Measurements from ENCODE around the gene LCNL1. TPM values are rescaled to one million over a fixed set of nuclear protein-coding genes. Genes with fewer than 3 reads are reported as not detected.

Gene LCNL1
- total RNA-seq, 1 experiment from 2014 or later: 0.41 TPM

GRCh38 chr9:137021568-137021978, 38.8 kb downstream of the LCNL1 start:
- no peaks in the 10 kb centered on the region for H3K4me1 ChIP-seq (replicated peaks; ENCODE audit: insufficient read depth)
- peaks cover 7% of the 10 kb centered on the region; the same call in 1 of the 2 replicates for H3F3A ChIP-seq (ENCODE audit: insufficient read depth, low read depth)
- H3K79me2 ChIP-seq (ENCODE audit: low read depth): no peaks in the 10 kb centered on the region
- intact Hi-C loops (cut with micrococcal nuclease; ENCODE audit: unreplicated experiment): no loop called here
- no peaks in the 10 kb centered on the region for H3K27me3 ChIP-seq (ENCODE audit: insufficient read depth, low read depth)
- BruUV-seq (replicated peaks): no TSS peak
- ChIA-PET CTCF (interaction anchor here (0.5 to 1.0 kb wide), 2 partner anchors 71 to 74 kb away, joined by 5 to 10 read pairs; no protein-coding TSS in a partner anchor), POLR2A (ENCODE audit: unreplicated experiment) (no interaction called here)
- no peak overlapping the region for H2AFZ ChIP-seq
- no peak for TF ChIP-seq EZH2 (IDR thresholded peaks at IDR 0.05; ENCODE audit: low read depth)
- TF ChIP-seq CTCF (conservative IDR thresholded peaks at IDR 0.05): no peak
- H3K4me3 ChIP-seq: no peak overlapping the region
- no peaks in the 10 kb centered on the region; the same call in 1 of the 2 replicates for H4K20me1 ChIP-seq (ENCODE audit: insufficient read depth)
- H3K36me3 ChIP-seq (ENCODE audit: low read depth): no peaks in the 10 kb centered on the region
- no peak overlapping the region for H3K4me2 ChIP-seq
- DNase-seq: no peak
- no peak overlapping the region for H3K27ac ChIP-seq
- no peaks in the 10 kb centered on the region for H3K9me2 ChIP-seq (ENCODE audit: insufficient read depth)
- no peaks in the 10 kb centered on the region for H3K9me3 ChIP-seq (ENCODE audit: insufficient read depth, low read depth)

- TF ChIP-seq CTCF (conservative IDR thresholded peaks at IDR 0.05) (no peak), EZH2 (IDR thresholded peaks at IDR 0.05; ENCODE audit: low read depth) (no peak)
- no peaks in the 10 kb centered on the region for H3K4me1 ChIP-seq (replicated peaks; ENCODE audit: insufficient read depth)
- H3K4me2 ChIP-seq: no peak overlapping the region
- DNase-seq: peak; percentile 81 to 89
- H3K79me2 ChIP-seq (ENCODE audit: low read depth): no peaks in the 10 kb centered on the region
- intact Hi-C loops (cut with micrococcal nuclease; ENCODE audit: unreplicated experiment): no loop called here
- ChIA-PET POLR2A (ENCODE audit: unreplicated experiment) (no interaction called here), CTCF (interaction anchor here (0.6 to 1.0 kb wide), 2 partner anchors 21 to 74 kb away, joined by 10 to 12 read pairs; no protein-coding TSS in a partner anchor)
- no peak overlapping the region for H3K27ac ChIP-seq
- H3F3A ChIP-seq (ENCODE audit: insufficient read depth, low read depth): peaks cover 7% of the 10 kb centered on the region; the same call in 1 of the 2 replicates
- no peak overlapping the region for H3K4me3 ChIP-seq
- H3K9me3 ChIP-seq (ENCODE audit: insufficient read depth, low read depth): no peaks in the 10 kb centered on the region
- H2AFZ ChIP-seq: no peak overlapping the region
- no peaks in the 10 kb centered on the region for H3K9me2 ChIP-seq (ENCODE audit: insufficient read depth)
- no TSS peak for BruUV-seq (replicated peaks)
- no peaks in the 10 kb centered on the region for H3K27me3 ChIP-seq (ENCODE audit: insufficient read depth, low read depth)
- no peaks in the 10 kb centered on the region; the same call in 1 of the 2 replicates for H4K20me1 ChIP-seq (ENCODE audit: insufficient read depth)
- no peaks in the 10 kb centered on the region for H3K36me3 ChIP-seq (ENCODE audit: low read depth)
Measured at GRCh38 chr9:137021979-137022661, 39.3 kb downstream of the LCNL1 start.

GRCh38 chr9:137022662-137023008, 39.8 kb downstream of the LCNL1 start:
- intact Hi-C loops (cut with micrococcal nuclease; ENCODE audit: unreplicated experiment): no loop called here
- Histone ChIP-seq H3K9me2 (ENCODE audit: insufficient read depth) (no peaks in the 10 kb centered on the region), H2AFZ (no peak overlapping the region), H3K36me3 (ENCODE audit: low read depth) (no peaks in the 10 kb centered on the region), H3K9me3 (ENCODE audit: insufficient read depth, low read depth) (no peaks in the 10 kb centered on the region), H3K27ac (no peak overlapping the region), H3K4me2 (no peak overlapping the region), H3K4me1 (replicated peaks; ENCODE audit: insufficient read depth) (no peaks in the 10 kb centered on the region), H3K79me2 (ENCODE audit: low read depth) (no peaks in the 10 kb centered on the region), H3K27me3 (ENCODE audit: insufficient read depth, low read depth) (no peaks in the 10 kb centered on the region), H4K20me1 (ENCODE audit: insufficient read depth) (no peaks in the 10 kb centered on the region; the same call in 1 of the 2 replicates), H3F3A (ENCODE audit: insufficient read depth, low read depth) (peaks cover 7% of the 10 kb centered on the region; the same call in 1 of the 2 replicates), H3K4me3 (no peak overlapping the region)
- no TSS peak for BruUV-seq (replicated peaks)
- DNase-seq: no peak
- ChIA-PET POLR2A (ENCODE audit: unreplicated experiment) (no interaction called here), CTCF (interaction anchor here (0.6 to 1.0 kb wide), 2 partner anchors 21 to 75 kb away, joined by 10 to 12 read pairs; no protein-coding TSS in a partner anchor)
- TF ChIP-seq CTCF (conservative IDR thresholded peaks at IDR 0.05): no peak
- TF ChIP-seq EZH2 (IDR thresholded peaks at IDR 0.05; ENCODE audit: low read depth): no peak
